Naive thymus-derived CD4-positive, alpha-beta T cell (primary cell): ENCODE data around the gene DYSF. TPM values are rescaled to one million over a fixed set of nuclear protein-coding genes. Genes with fewer than 3 reads are reported as not detected.
A peak's percentile ranks its signal among the peaks of the same experiment; 100 is the strongest.

Source experiments
- ATAC-seq: fragments of 150-1000 bp; cut with Tn5 transposase; 2 replicates; pipeline ENCODE4 v1.10.0; 2021; ENCODE audit warnings: mild to moderate bottlenecking, moderate library complexity
- CTCF ChIA-PET: fragments of 350-600 bp; sonication (Branson Sonifier 250); formaldehyde crosslinking; loops from one replicate; lab custom pipeline; 2021; ENCODE audit warnings: antibody characterized with exemption; lab: Charles Lee
- POLR2A ChIA-PET: fragments of 350-600 bp; sonication (Branson Sonifier 250); formaldehyde crosslinking; loops from one replicate; lab custom pipeline; 2021; ENCODE audit warnings: antibody characterized with exemption, inconsistent platforms; lab: Charles Lee
- DNase-seq, 9 donors: peaks; one replicate each; pipeline versions ENCODE4 v3.0.0 to v3.0.0-alpha.2; 2020 to 2022; ENCODE audit warnings: mixed read lengths in 1 of 9
- H3K27ac ChIP-seq: one replicate; pipeline ENCODE4 v1.7.0; 2013; ENCODE audit warnings: mild to moderate bottlenecking, low read depth, low read length, moderate library complexity
- H3K27me3 ChIP-seq, 2 donors: one replicate each; pipeline ENCODE4 v1.7.0; 2013; ENCODE audit warnings: low read length in 2 of 2, mild to moderate bottlenecking in 2 of 2, moderate library complexity in 2 of 2; ENCODE audit not compliant: control insufficient read depth in 2 of 2, insufficient read depth in 2 of 2
- H3K36me3 ChIP-seq, 3 experiments: 1 replicate in 2 of 3; 2 replicates in 1 of 3; pipeline ENCODE4 v1.7.0; 2013; ENCODE audit warnings: low read length in 3 of 3, mild to moderate bottlenecking in 3 of 3, moderate library complexity in 1 of 3; ENCODE audit not compliant: insufficient read depth in 3 of 3, control insufficient read depth in 2 of 3
- H3K4me1 ChIP-seq, 2 donors: one replicate each; pipeline ENCODE4 v1.7.0; 2013; ENCODE audit warnings: low read length in 2 of 2, mild to moderate bottlenecking in 2 of 2, moderate library complexity in 1 of 2; ENCODE audit not compliant: control insufficient read depth in 2 of 2, insufficient read depth in 2 of 2
- H3K4me3 ChIP-seq: 2 replicates; pipeline ENCODE4 v1.7.0; 2013; ENCODE audit warnings: mild to moderate bottlenecking, low read length
- H3K9me3 ChIP-seq, 3 experiments: 1 replicate in 2 of 3; 2 replicates in 1 of 3; pipeline ENCODE4 v1.7.0; 2013; ENCODE audit warnings: low read length in 3 of 3; ENCODE audit not compliant: control insufficient read depth in 2 of 3
- H3K27ac Mint-ChIP-seq, 9 donors: one replicate each; pipeline ENCODE4 v1.8.0; 2020 to 2022; ENCODE audit warnings: mixed read lengths in 9 of 9, mild to moderate bottlenecking in 8 of 9, moderate library complexity in 5 of 9, inconsistent platforms in 2 of 9
- H3K27me3 Mint-ChIP-seq, 5 donors: one replicate each; pipeline ENCODE4 v1.8.0; 2021 to 2022; ENCODE audit warnings: mixed read lengths in 5 of 5, mild to moderate bottlenecking in 1 of 5
- H3K36me3 Mint-ChIP-seq, 5 donors: one replicate each; pipeline ENCODE4 v1.8.0; 2020 to 2022; ENCODE audit warnings: mixed read lengths in 5 of 5, mild to moderate bottlenecking in 3 of 5, inconsistent platforms in 1 of 5
- H3K4me1 Mint-ChIP-seq, 7 donors: one replicate each; pipeline ENCODE4 v1.8.0; 2020 to 2022; ENCODE audit warnings: mixed read lengths in 7 of 7, mild to moderate bottlenecking in 3 of 7, inconsistent platforms in 1 of 7
- H3K4me3 Mint-ChIP-seq, 10 donors: one replicate each; pipeline ENCODE4 v1.8.0; 2020 to 2022; ENCODE audit warnings: mild to moderate bottlenecking in 10 of 10, mixed read lengths in 10 of 10, moderate library complexity in 6 of 10, inconsistent platforms in 2 of 10
- H3K9me3 Mint-ChIP-seq, 11 donors: one replicate each; pipeline ENCODE4 v1.8.0; 2020 to 2022; ENCODE audit warnings: mixed read lengths in 11 of 11, mild to moderate bottlenecking in 4 of 11, inconsistent platforms in 1 of 11, moderate library complexity in 1 of 11
- intact Hi-C, 2 donors: fragments of 100-400 bp; cut with micrococcal nuclease; formaldehyde crosslinking; loops; one replicate each; pipeline ENCODE4 v1.15.1; 2023
- polyA plus RNA-seq, 2 donors: library from polyadenylated mRNA; unstranded; fragments of 300-500 nt; fragmentation: Illumina TruSeq; gene quantifications; one replicate each; pipeline ENCODE4 v1.2.3, GENCODE V29; 2021
- total RNA-seq, 6 experiments: library from RNA in 5 of 6; stranded (reverse) in 5 of 6; gene quantifications; 1 replicate in 5 of 6; 2 replicates in 1 of 6; pipeline ENCODE4 v1.2.3 and lab custom pipeline; 2021 to 2026

The DYSF gene
- total and polyA plus RNA-seq, 7 experiments from 2014 or later: 0.14 to 28.2 (median 0.32) TPM; not detected in 2

DNA sequence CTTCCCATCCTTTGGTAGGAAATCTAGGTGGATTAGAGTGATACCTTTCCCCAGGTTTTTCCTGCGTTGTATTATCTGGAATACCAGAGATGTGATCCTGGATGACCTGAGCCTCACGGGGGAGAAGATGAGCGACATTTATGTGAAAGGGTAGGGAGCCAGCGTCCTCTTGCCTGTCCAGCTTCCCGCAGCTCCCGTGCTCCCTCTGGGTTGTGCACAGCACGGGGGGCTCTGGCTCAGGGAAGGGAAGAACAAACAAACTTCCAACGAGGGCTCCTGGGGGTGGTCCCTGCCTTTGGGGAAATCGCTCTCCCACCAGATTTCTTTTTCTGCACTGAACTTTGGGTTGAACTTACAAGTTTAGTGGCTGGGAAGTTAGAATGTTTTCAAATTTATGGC lies 215.7 kb downstream of the DYSF start:
- intact Hi-C loops: no loop called here
- H3K4me1 Mint-ChIP-seq: no peaks in the 10 kb centered on the region
- no peak overlapping the region for H3K4me3 Mint-ChIP-seq
- no peaks in the 10 kb centered on the region for H3K36me3 ChIP-seq
- no peak overlapping the region for H3K27ac Mint-ChIP-seq
- ChIA-PET CTCF (no interaction called here), POLR2A (no interaction called here)
- no peaks in the 10 kb centered on the region for H3K9me3 ChIP-seq
- H3K4me3 ChIP-seq: no peak overlapping the region
- H3K27me3 Mint-ChIP-seq: peaks cover 0 to 13% (median 2%) of the 10 kb centered on the region in 5 donors
- ATAC-seq: no peak
- DNase-seq: no peak
- H3K4me1 ChIP-seq: no peaks in the 10 kb centered on the region
- H3K36me3 Mint-ChIP-seq: no peaks in the 10 kb centered on the region
- peaks cover 0 to 1% (median 0%) of the 10 kb centered on the region in 11 donors for H3K9me3 Mint-ChIP-seq
- H3K27me3 ChIP-seq: no peaks in the 10 kb centered on the region
- no peak overlapping the region for H3K27ac ChIP-seq

DNA sequence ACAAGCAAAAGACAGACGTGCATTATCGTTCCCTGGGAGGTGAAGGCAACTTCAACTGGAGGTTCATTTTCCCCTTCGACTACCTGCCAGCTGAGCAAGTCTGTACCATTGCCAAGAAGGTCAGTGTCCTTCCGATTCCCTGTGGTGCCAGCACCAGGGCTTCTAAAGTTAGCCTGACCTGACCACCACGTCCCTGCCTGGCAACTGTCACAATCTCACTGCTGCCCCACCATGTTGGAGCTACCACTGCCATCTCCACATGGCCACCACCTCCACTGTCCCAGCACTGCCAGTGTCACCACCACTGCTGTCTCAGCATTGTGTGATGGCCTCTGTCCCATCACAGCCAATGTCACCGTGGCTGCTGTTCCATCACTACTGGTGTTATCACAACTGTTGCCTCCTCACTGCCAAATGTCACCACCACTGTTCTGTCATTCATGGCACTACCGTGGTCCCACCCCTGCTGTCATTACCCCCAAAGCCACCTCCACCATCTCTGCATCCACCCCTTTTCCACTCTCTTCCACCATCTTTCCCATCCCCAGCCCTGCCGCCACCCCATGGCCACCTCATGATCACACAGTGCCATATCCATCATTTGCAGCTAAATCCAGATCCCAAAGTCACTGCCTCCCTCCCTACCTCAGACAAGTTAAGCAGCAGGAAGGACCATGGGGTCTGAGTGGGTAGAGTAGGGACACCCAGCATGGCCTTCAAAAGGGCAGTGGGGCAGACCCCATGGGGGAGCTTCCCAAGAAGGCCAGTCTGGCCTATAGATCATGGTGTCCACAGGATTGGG lies 216.5 kb downstream of the DYSF start:
- H3K9me3 ChIP-seq: no peaks in the 10 kb centered on the region
- H3K36me3 Mint-ChIP-seq: no peaks in the 10 kb centered on the region
- CTCF ChIA-PET: no interaction called here
- no peak overlapping the region for H3K27ac ChIP-seq
- no peak overlapping the region for H3K4me3 Mint-ChIP-seq
- H3K4me3 ChIP-seq: no peak overlapping the region
- H3K36me3 ChIP-seq: no peaks in the 10 kb centered on the region
- no peak overlapping the region for H3K27ac Mint-ChIP-seq
- no peaks in the 10 kb centered on the region for H3K4me1 Mint-ChIP-seq
- POLR2A ChIA-PET: no interaction called here
- ATAC-seq (no peak), DNase-seq (peak in 1 of 9 donors; percentile 2)
- H3K9me3 Mint-ChIP-seq: peaks cover 0 to 1% (median 0%) of the 10 kb centered on the region in 11 donors
- peaks cover 0 to 21% (median 5%) of the 10 kb centered on the region in 5 donors for H3K27me3 Mint-ChIP-seq
- intact Hi-C loops: no loop called here
- H3K4me1 ChIP-seq: no peaks in the 10 kb centered on the region
- no peaks in the 10 kb centered on the region for H3K27me3 ChIP-seq

DNA sequence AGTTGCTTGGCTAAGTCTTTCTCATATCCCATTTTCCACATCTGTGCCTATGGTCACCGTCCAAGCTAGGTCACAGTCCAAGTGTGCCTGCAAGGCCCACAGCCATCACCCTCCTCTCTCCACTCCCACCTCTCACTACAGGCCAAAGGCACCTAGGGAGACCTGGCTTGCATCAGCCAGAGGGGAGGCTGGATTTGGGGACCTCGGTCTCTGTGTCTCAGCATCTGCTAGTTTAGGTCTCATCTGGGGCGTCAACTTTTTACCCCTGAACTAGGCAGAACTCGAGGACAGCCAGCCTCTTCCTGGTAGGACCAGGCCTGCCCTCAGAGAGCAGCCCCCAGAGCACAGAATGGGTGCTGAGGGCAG lies 217.1 kb downstream of the DYSF start:
- CTCF ChIA-PET: no interaction called here
- Histone ChIP-seq H3K27ac (no peak overlapping the region), H3K27me3 (no peaks in the 10 kb centered on the region), H3K4me1 (no peaks in the 10 kb centered on the region), H3K9me3 (no peaks in the 10 kb centered on the region), H3K4me3 (no peak overlapping the region), H3K36me3 (no peaks in the 10 kb centered on the region)
- Mint-ChIP-seq H3K27ac (no peak overlapping the region), H3K27me3 (peaks cover 0 to 23% (median 5%) of the 10 kb centered on the region in 5 donors), H3K4me3 (no peak overlapping the region), H3K9me3 (peaks cover 0 to 1% (median 0%) of the 10 kb centered on the region in 11 donors), H3K4me1 (no peaks in the 10 kb centered on the region), H3K36me3 (no peaks in the 10 kb centered on the region)
- intact Hi-C loops: no loop called here
- no peak for DNase-seq
- POLR2A ChIA-PET: no interaction called here
- ATAC-seq: no peak

DNA sequence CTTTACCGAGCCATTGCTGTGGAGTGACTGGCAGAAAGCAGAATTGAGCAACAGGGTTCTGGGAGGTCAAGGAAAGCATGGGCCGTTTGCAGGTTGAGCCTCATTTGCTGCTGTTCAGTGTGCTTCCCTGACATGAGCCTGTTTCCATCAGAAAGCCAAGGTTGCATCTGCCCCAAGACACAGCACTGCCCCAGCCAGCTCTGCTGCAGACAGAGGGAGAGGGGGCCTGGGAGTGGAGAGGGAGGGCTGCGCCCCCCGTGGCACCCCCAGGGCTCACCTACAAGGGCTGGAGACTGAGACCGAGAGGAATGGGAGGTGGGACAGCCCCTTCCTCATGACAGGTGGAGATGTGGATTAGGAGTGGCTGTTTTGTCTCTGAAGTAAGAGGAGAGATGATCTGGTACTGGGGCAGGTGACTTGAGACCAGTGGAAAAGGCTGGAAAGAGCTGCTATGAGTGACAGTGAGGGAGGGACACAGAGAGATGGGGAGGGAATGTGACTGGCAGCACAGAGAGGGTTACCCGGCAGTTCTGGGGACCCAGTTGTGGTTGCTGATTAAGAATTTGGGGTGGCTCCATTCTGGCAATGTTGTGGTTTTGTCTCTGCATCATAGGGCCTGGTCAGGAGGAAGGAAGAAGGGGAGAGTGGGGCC lies 218.0 kb downstream of the DYSF start:
- Histone ChIP-seq H3K36me3 (no peaks in the 10 kb centered on the region), H3K4me3 (no peak overlapping the region), H3K4me1 (no peaks in the 10 kb centered on the region), H3K27ac (no peak overlapping the region), H3K9me3 (no peaks in the 10 kb centered on the region), H3K27me3 (no peaks in the 10 kb centered on the region)
- ATAC-seq: no peak
- intact Hi-C loops: no loop called here
- Mint-ChIP-seq H3K36me3 (no peaks in the 10 kb centered on the region), H3K27me3 (peaks cover 0 to 23% (median 5%) of the 10 kb centered on the region in 5 donors), H3K4me1 (no peaks in the 10 kb centered on the region), H3K4me3 (no peak overlapping the region), H3K9me3 (peaks cover 0 to 1% (median 0%) of the 10 kb centered on the region in 11 donors), H3K27ac (no peak overlapping the region)
- CTCF ChIA-PET: no interaction called here
- DNase-seq: peak in 1 of 9 donors; percentile 7
- POLR2A ChIA-PET: no interaction called here

DNA sequence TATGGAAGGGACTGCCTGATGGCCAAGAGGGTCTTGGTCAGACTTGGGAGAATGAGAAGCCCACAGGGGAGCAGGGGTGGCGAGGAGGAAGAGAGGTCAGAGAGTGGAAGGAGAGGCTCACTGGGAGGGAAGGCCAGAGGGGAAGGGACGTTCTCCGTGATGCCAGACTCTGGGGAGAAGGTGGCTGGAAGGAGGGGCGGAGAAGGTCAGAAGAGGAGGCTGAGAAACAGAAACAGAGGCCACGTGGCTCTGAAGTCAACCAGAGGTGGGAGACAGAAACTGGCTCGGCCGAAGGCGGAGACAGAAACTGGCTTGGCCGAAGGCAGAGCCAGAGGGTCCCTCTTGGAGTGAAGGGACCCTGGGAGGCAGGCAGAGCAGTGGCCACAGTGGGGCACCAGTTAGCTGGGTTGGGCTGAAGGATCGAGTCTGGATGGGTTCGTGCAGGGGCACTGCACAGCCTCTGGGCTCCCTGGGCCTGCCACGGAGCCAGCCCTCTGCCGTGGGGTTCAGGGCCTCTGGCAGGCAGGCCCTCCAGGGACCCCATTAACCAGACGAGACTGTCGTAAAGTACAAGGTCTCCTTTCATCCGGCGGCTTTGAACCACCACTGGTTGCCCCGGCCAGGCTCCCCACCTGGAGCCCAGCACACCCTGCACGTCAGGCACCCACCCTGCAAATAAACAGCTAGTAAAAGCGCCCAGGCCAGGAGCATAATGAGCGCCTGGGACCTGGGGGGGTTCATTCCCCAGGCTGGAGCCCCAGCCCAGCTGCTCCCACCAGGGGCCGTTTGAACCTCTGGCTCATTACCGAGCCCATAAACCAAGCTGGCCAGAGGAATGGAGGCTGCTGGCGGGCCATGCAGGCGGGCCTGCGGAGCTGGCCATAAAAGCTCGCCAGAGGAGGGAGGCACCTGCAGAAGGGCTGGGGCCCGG lies 218.8 kb downstream of the DYSF start:
- CTCF ChIA-PET: no interaction called here
- POLR2A ChIA-PET: no interaction called here
- no peak overlapping the region for H3K27ac ChIP-seq
- Mint-ChIP-seq H3K4me1 (no peaks in the 10 kb centered on the region), H3K4me3 (no peak overlapping the region), H3K36me3 (no peaks in the 10 kb centered on the region), H3K27ac (no peak overlapping the region), H3K9me3 (peaks cover 0 to 1% (median 0%) of the 10 kb centered on the region in 11 donors), H3K27me3 (peaks cover 0 to 28% (median 5%) of the 10 kb centered on the region in 5 donors)
- peak in 1 of 9 donors; percentile 8 for DNase-seq
- H3K4me1 ChIP-seq: no peaks in the 10 kb centered on the region
- H3K36me3 ChIP-seq: no peaks in the 10 kb centered on the region
- intact Hi-C loops: no loop called here
- H3K9me3 ChIP-seq: no peaks in the 10 kb centered on the region
- no peaks in the 10 kb centered on the region for H3K27me3 ChIP-seq
- no peak overlapping the region for H3K4me3 ChIP-seq
- ATAC-seq: peak; percentile 14

DNA sequence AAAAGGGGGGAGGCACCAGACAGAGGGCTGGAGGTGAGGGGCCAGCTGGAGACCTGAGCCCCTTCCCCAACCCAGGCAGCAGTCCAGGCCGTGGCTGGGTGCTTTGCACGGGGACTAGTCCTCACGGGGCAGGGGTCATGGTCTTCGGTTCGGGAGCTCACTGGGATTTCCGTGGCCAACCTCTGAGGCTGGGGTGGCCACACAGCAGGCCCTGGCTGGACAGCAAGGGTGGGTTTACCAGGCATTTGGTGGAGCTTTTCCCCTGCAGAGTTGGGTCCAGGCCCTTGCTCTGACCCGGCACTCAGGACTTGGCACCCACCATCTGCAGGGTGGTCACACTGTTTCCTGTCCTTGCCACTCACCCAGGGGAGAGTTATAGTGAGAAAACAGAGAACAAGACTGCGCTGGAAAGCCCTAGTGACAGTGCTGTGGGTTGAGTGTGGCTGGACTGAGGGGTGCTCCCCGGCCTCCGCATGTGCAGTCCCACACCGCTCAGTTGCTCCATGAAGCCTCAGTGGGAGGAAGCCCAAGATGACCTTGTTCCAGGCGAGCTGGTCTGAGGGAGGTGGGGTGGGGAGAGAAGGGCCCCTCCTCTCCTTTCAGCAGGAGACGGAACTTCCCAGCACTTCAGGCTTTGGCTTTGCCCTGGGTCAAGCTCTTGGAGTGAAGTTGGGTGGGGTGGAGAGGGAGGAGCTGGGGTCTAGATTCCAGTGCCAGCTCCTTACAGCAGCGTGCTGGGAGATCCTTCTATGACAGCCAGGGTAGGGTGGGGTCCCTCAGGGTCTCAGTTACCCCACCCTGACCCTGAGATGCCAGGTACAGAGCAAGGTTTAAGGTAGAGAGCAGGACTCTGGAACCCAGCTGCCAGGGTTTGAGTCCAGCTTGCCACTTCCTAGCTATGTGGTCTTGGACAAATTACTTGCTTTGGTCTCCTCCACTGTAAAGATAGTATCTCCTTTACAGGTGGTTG lies 219.8 kb downstream of the DYSF start:
- peaks cover 0 to 1% (median 0%) of the 10 kb centered on the region in 11 donors for H3K9me3 Mint-ChIP-seq
- H3K4me3 Mint-ChIP-seq: no peak overlapping the region
- Histone ChIP-seq H3K27me3 (no peaks in the 10 kb centered on the region), H3K36me3 (no peaks in the 10 kb centered on the region), H3K4me3 (no peak overlapping the region), H3K4me1 (no peaks in the 10 kb centered on the region), H3K27ac (no peak overlapping the region), H3K9me3 (no peaks in the 10 kb centered on the region)
- ChIA-PET POLR2A (no interaction called here), CTCF (no interaction called here)
- intact Hi-C loops: no loop called here
- H3K27me3 Mint-ChIP-seq: peaks cover 0 to 33% (median 7%) of the 10 kb centered on the region in 5 donors
- H3K36me3 Mint-ChIP-seq: no peaks in the 10 kb centered on the region
- DNase-seq (peak in 1 of 9 donors; percentile 1), ATAC-seq (peak; percentile 6)
- H3K27ac Mint-ChIP-seq: no peak overlapping the region
- no peaks in the 10 kb centered on the region for H3K4me1 Mint-ChIP-seq
